ENCODE data around the gene ABHD10. TPM values are rescaled to one million over a fixed set of nuclear protein-coding genes. Genes with fewer than 3 reads are reported as not detected.
"Not testable (repeated sequence)": the region's sequence is repeated elsewhere in the genome, so short reads cannot be mapped to it uniquely, and the experiment has no call there.

Gene ABHD10
- polyA plus RNA-seq, 6 donors from 2014 or later = 46.8 to 74.4 (median 62.4) TPM

GRCh38 chr3:112035241-112035640 is 56.4 kb downstream of the ABHD10 start:
- Mint-ChIP-seq H3K36me3 (no peaks in the 10 kb centered on the region), H3K27ac (peak overlapping the region in 1 of 6 donors; percentile 9), H3K4me1 (peaks cover 0 to 6% (median 4%) of the 10 kb centered on the region in 3 donors), H3K4me3 (no peak overlapping the region), H3K9me3 (peaks cover 0 to 6% (median 0%) of the 10 kb centered on the region in 7 donors), H3K27me3 (peaks cover 0 to 3% (median 0%) of the 10 kb centered on the region in 3 donors)
- ATAC-seq (ENCODE audit: low read depth in 2 of 2) (no peak), DNase-seq (no peak)

GRCh38 chr3:112037194-112037593 is 58.4 kb downstream of the ABHD10 start:
- H3K4me3 Mint-ChIP-seq; H3K9me3 Mint-ChIP-seq; H3K27ac Mint-ChIP-seq; H3K36me3 Mint-ChIP-seq; H3K27me3 Mint-ChIP-seq; ATAC-seq (ENCODE audit: low read depth in 2 of 2); DNase-seq; H3K4me1 Mint-ChIP-seq: not testable (repeated sequence)

- peaks cover 0 to 3% (median 0%) of the 10 kb centered on the region in 3 donors for H3K27me3 Mint-ChIP-seq
- peak; percentile 14 for DNase-seq
- H3K4me3 Mint-ChIP-seq = no peak overlapping the region
- peak overlapping the region in 1 of 6 donors; percentile 39 for H3K27ac Mint-ChIP-seq
- ATAC-seq (ENCODE audit: low read depth in 2 of 2) = peak; percentile 62 to 63
- H3K9me3 Mint-ChIP-seq = peaks cover 0 to 4% (median 0%) of the 10 kb centered on the region in 7 donors
- no peaks in the 10 kb centered on the region for H3K36me3 Mint-ChIP-seq
- peaks cover 0 to 6% (median 4%) of the 10 kb centered on the region in 3 donors for H3K4me1 Mint-ChIP-seq
Measured at GRCh38 chr3:112038863-112039262, 60.0 kb downstream of the ABHD10 start.

GRCh38 chr3:112041321-112041720 is 62.5 kb downstream of the ABHD10 start:
- no peak for ATAC-seq (ENCODE audit: low read depth in 2 of 2)
- Mint-ChIP-seq H3K4me3 (no peak overlapping the region), H3K27me3 (peaks cover 0 to 3% (median 0%) of the 10 kb centered on the region in 3 donors), H3K27ac (no peak overlapping the region), H3K9me3 (peaks cover 0 to 4% (median 0%) of the 10 kb centered on the region in 7 donors), H3K4me1 (peaks cover 0 to 6% (median 4%) of the 10 kb centered on the region in 3 donors), H3K36me3 (no peaks in the 10 kb centered on the region)
- DNase-seq = no peak

GRCh38 chr3:112042842-112043280 is 64.0 kb downstream of the ABHD10 start:
- Mint-ChIP-seq H3K27ac (no peak overlapping the region), H3K4me1 (peaks cover 0 to 6% (median 4%) of the 10 kb centered on the region in 3 donors), H3K36me3 (no peaks in the 10 kb centered on the region), H3K27me3 (peaks cover 0 to 3% (median 0%) of the 10 kb centered on the region in 3 donors), H3K4me3 (no peak overlapping the region), H3K9me3 (no peaks in the 10 kb centered on the region)
- ATAC-seq (ENCODE audit: low read depth in 2 of 2) (no peak), DNase-seq (no peak)

Other genes with a start within 250 kb of the ABHD10 start
- gene PHLDB2, start 119.8 kb upstream of the ABHD10 start, polyA plus RNA-seq (ENCODE audit: low read depth in 6 of 6) = 1 to 10 TPM; 2.1 to 6.7 (median 4.5) TPM
- gene TAGLN3, start 19.9 kb downstream of the ABHD10 start, polyA plus RNA-seq (ENCODE audit: low read depth in 6 of 6) = not detected
- not detected for gene TMPRSS7, start 55.7 kb downstream of the ABHD10 start, polyA plus RNA-seq (ENCODE audit: low read depth in 6 of 6)
- gene C3orf52, start 107.4 kb downstream of the ABHD10 start, polyA plus RNA-seq (ENCODE audit: low read depth in 6 of 6) = 1 to 10 TPM in 1 of 6 donors, under 1 TPM in 4, not detected in 1; 0.23 to 1.1 (median 0.61) TPM
- gene GCSAM, start 154.2 kb downstream of the ABHD10 start, polyA plus RNA-seq (ENCODE audit: low read depth in 6 of 6) = 10 to 100 TPM; 24.3 to 84.9 (median 41.6) TPM

All from naive B cell (primary cell).